Omental fat pad (tissue), 4 donors: Measurements from ENCODE around the gene VSIG10L. TPM values are rescaled to one million over a fixed set of nuclear protein-coding genes. Genes with fewer than 3 reads are reported as not detected.

Source experiments
- ATAC-seq: fragments of 150-250 bp; one replicate; pipeline ENCODE4 v1.9.1; 2016; ENCODE audit warnings: mild to moderate bottlenecking, moderate library complexity; ENCODE audit not compliant: low FRiP score
- DNase-seq: peaks from one replicate; pipeline ENCODE4 v3.0.0-alpha.2; 2019; ENCODE audit warnings: low spot score
- CTCF ChIP-seq, 3 donors: fragments of 450-650 bp; IDR thresholded peaks; one replicate each; pipeline ENCODE4 v1.5.1; 2016 to 2017; ENCODE audit warnings: antibody characterized with exemption in 3 of 3, mild to moderate bottlenecking in 3 of 3, moderate library complexity in 2 of 3
- total RNA-seq, 4 donors: library from RNA; depleted of rRNA; stranded (reverse); fragments of >200 nt; gene quantifications; one replicate each; pipeline ENCODE4 v1.1.0, GENCODE V29; 2016

VSIG10L gene
- total RNA-seq, 4 donors from 2014 or later = 0.47 to 1.0 (median 0.98) TPM

GRCh38 chr19:51337861-51338562 is 3.9 kb downstream of the VSIG10L start:
- TF ChIP-seq CTCF (IDR thresholded peaks at IDR 0.05) = no peak
- DNase-seq = no peak
- no peak for ATAC-seq

GRCh38 chr19:51337141-51337860 is 4.6 kb downstream of the VSIG10L start:
- no peak for DNase-seq
- ATAC-seq = no peak
- no peak for TF ChIP-seq CTCF (IDR thresholded peaks at IDR 0.05)

GRCh38 chr19:51333836-51334460 is 8.0 kb downstream of the VSIG10L start:
- no peak for DNase-seq
- no peak for TF ChIP-seq CTCF (IDR thresholded peaks at IDR 0.05)
- no peak for ATAC-seq

- no peak for ATAC-seq
- no peak for DNase-seq
- TF ChIP-seq CTCF (IDR thresholded peaks at IDR 0.05) = no peak
Measured at GRCh38 chr19:51331716-51332115, 10.2 kb downstream of the VSIG10L start.

GRCh38 chr19:51331193-51331592 is 10.7 kb downstream of the VSIG10L start:
- TF ChIP-seq CTCF (IDR thresholded peaks at IDR 0.05) = no peak
- no peak for ATAC-seq
- no peak for DNase-seq

- no peak for TF ChIP-seq CTCF (IDR thresholded peaks at IDR 0.05)
- DNase-seq = no peak
- no peak for ATAC-seq
Measured at GRCh38 chr19:51330366-51330765, 11.6 kb downstream of the VSIG10L start.
